ENCODE measurements around the gene ALDH1A2.

The ALDH1A2 gene

GRCh38 chr15:57910672-57911071, 154.8 kb downstream of the ALDH1A2 start:
- DNase-seq (ENCODE audit: low read depth in 2 of 3, low spot score in 2 of 3): no peak

- no peak for DNase-seq (ENCODE audit: low read depth in 2 of 3, low spot score in 2 of 3)
Observed at GRCh38 chr15:57909388-57909787, 156.1 kb downstream of the ALDH1A2 start.

- DNase-seq (ENCODE audit: low read depth in 2 of 3, low spot score in 2 of 3): no peak
Observed at GRCh38 chr15:57903626-57904025, 161.9 kb downstream of the ALDH1A2 start.

Data from activated CD8-positive, alpha-beta memory T cell treated with anti-CD3 and anti-CD28 coated beads for 48 hours (primary cell).